ENCODE results near the gene MBTPS2. TPM values are rescaled to one million over a fixed set of nuclear protein-coding genes. Genes with fewer than 3 reads are reported as not detected.

The MBTPS2 gene
- total RNA-seq, 1 donor from 2014 or later: 9.3 TPM

DNA sequence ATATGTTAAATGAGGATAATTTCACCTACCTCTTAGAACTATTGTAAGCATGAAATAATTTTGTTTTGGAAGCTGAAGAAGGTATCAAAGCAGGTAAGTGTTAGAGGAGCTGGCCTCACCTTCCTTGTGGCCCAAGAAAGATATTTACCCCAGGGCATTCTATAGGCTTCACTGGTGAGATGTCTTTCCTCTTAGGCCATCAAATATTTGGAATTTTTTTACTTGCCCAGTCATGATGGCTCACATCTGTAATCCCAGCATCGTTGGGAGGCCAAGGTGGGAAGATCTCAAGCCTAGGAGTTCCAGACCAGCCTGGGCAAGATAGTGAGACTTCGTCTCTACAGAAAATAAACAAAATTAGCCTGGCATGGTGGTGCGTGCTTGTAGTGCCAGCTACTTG is 95.0 kb downstream of the MBTPS2 start:
- intact Hi-C loops (cut with DNase I): no loop called here
- Histone ChIP-seq H3K4me3 (no peak overlapping the region), H3K4me1 (no peaks in the 10 kb centered on the region), H3K27ac (no peak overlapping the region), H3K27me3 (no peaks in the 10 kb centered on the region), H3K9me3 (no peaks in the 10 kb centered on the region), H3K36me3 (no peaks in the 10 kb centered on the region)
- no peak for DNase-seq (ENCODE audit: extremely low spot score in 2 of 2)
- TF ChIP-seq, protein P1, sequence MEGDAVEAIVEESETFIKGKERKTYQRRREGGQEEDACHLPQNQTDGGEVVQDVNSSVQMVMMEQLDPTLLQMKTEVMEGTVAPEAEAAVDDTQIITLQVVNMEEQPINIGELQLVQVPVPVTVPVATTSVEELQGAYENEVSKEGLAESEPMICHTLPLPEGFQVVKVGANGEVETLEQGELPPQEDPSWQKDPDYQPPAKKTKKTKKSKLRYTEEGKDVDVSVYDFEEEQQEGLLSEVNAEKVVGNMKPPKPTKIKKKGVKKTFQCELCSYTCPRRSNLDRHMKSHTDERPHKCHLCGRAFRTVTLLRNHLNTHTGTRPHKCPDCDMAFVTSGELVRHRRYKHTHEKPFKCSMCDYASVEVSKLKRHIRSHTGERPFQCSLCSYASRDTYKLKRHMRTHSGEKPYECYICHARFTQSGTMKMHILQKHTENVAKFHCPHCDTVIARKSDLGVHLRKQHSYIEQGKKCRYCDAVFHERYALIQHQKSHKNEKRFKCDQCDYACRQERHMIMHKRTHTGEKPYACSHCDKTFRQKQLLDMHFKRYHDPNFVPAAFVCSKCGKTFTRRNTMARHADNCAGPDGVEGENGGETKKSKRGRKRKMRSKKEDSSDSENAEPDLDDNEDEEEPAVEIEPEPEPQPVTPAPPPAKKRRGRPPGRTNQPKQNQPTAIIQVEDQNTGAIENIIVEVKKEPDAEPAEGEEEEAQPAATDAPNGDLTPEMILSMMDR (IDR thresholded peaks at IDR 0.05): no peak
- TF ChIP-seq POLR2AphosphoS5 (IDR thresholded peaks at IDR 0.05; ENCODE audit: insufficient read depth in 1 of 2, low read depth in 1 of 2) (no peak), POLR2A (IDR thresholded peaks at IDR 0.05) (no peak)

Small RNAs within 50 kb of the gene (small RNA-seq; reads per million reads assigned to genes)
- gene U73479.1: not detected

Other genes with a start within 250 kb of the MBTPS2 start
- gene KLHL34, start 181.3 kb upstream of the MBTPS2 start, total RNA-seq: not detected
- gene SMPX, start 81.5 kb upstream of the MBTPS2 start, total RNA-seq: not detected
- gene YY2, start 16.4 kb downstream of the MBTPS2 start, total RNA-seq: 0.98 TPM
- gene SMS, start 101.1 kb downstream of the MBTPS2 start, total RNA-seq: 36.8 TPM
- 0.49 TPM for gene PHEX, start 192.7 kb downstream of the MBTPS2 start, total RNA-seq